Right cardiac atrium (tissue), 5 donors: Measurements from ENCODE around the gene GRM5. TPM values are rescaled to one million over a fixed set of nuclear protein-coding genes. Genes with fewer than 3 reads are reported as not detected.
A peak's percentile ranks its signal among the peaks of the same experiment; 100 is the strongest.

Source experiments
- ATAC-seq, 2 donors: fragments of 200-7000 bp; cut with Tn5 transposase; one replicate each; pipeline versions ENCODE4 v1.8.0 to v1.9.1; 2020; ENCODE audit warnings: moderate library complexity in 2 of 2, mild to moderate bottlenecking in 1 of 2
- DNase-seq, 3 donors: peaks; one replicate each; pipeline ENCODE4 v3.0.0-alpha.2; 2020
- H3K27ac ChIP-seq: one replicate; pipeline ENCODE4 v1.5.1; 2013; ENCODE audit warnings: mild to moderate bottlenecking, low read length, control low read depth, moderate library complexity
- H3K27me3 ChIP-seq: one replicate; pipeline ENCODE4 v1.6.1; 2013; ENCODE audit not compliant: control insufficient read depth, insufficient read depth
- H3K4me1 ChIP-seq: one replicate; pipeline ENCODE4 v1.6.1; 2013; ENCODE audit warnings: low read length; ENCODE audit not compliant: control insufficient read depth, insufficient read depth
- H3K4me3 ChIP-seq: one replicate; pipeline ENCODE4 v1.5.1; 2013; ENCODE audit warnings: low read length, control low read depth
- H3K9me3 ChIP-seq: one replicate; pipeline ENCODE4 v1.6.1; 2013; ENCODE audit warnings: low read length; ENCODE audit not compliant: control insufficient read depth
- WGBS: extraction: QIAGEN DNeasy Blood & Tissue Kit; methylation state at CpG from one replicate; pipeline ENCODE4 v1.1.7; 2013; 5-methylcytosine and 5-hydroxymethylcytosine counted together
- intact Hi-C, 4 donors: fragments of 100-400 bp; cut with DNase I; formaldehyde crosslinking; loops; one replicate each; pipeline versions ENCODE4 v1.11.0 to v1.14.0; 2022 to 2023
- polyA plus RNA-seq: library from polyadenylated mRNA; stranded (reverse); fragments of 200-250 nt; gene quantifications from one replicate; pipeline ENCODE4 v1.2.3, GENCODE V29; 2013
- total RNA-seq, 4 donors: library from RNA; stranded (reverse); fragmentation: NEBNext Ultra II Directional; extraction: Animal tissue kit (Norgen Biotek cat#: 25700); gene quantifications; one replicate each; pipeline ENCODE4 v1.2.1, GENCODE V29; 2021
- donor health status: healthy with polysubstance abuse.
- donor health status: DM: no; HTN: yes; CAD: no.
- donor health status: DM: no; HTN: no; CAD: no.
- donor health status: DM: no; HTN: yes; CAD: no; lungs with severe emphysema.
- donor health status: DM: yes; HTN: yes; CAD: no.

Gene GRM5
- total and polyA plus RNA-seq, 5 donors, result 0.02 to 0.45 TPM; not detected in 3

DNA sequence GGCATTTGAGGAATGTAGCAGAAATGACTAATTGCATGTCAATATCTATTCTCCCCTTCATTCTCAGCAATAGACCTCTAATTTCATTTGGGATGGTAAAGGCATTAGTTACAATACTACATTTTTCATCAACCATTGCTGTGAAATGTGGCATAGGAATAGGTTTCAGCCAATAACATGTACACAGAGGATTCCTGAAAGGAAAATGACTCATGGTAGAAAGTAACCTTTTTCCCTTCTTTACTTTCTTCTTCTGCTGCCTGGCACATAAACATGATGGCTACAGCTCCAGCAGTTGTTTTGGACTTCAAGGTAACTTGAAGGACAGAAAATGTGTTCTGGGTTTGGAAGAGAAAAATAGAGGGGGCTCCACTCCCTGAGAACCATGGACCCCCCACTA, 496.4 kb downstream of the GRM5 start:
- H3K4me3 ChIP-seq, result no peak overlapping the region
- no peak overlapping the region for H3K27ac ChIP-seq
- H3K27me3 ChIP-seq, result no peaks in the 10 kb centered on the region
- no peak for ATAC-seq
- no peaks in the 10 kb centered on the region for H3K9me3 ChIP-seq
- DNase-seq, result no peak
- intact Hi-C loops, result no loop called here
- no peaks in the 10 kb centered on the region for H3K4me1 ChIP-seq

DNA sequence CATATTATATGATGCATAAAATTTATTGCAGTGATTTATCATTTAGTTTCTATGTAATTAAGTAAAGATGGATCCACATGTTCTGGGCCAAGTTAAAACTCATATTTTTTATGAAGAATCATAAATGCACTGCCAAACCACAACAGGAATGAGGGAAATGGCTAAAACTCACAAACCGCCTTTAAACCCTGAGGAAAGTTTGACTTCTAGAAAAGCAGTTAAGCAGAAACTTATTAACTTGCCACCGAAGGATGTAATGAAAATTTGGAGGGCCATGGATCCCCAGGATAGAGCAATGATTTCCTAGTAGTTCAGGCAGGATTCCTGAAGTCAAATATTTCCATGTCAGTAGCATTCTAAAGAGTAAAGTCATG, 510.0 kb downstream of the GRM5 start:
- Histone ChIP-seq H3K9me3 (no peaks in the 10 kb centered on the region), H3K27ac (no peak overlapping the region), H3K27me3 (no peaks in the 10 kb centered on the region), H3K4me3 (no peak overlapping the region), H3K4me1 (no peaks in the 10 kb centered on the region)
- ATAC-seq (no peak), DNase-seq (no peak)
- 79% methylated on average over 2 of the region's 2 CpGs for WGBS
- intact Hi-C loops, result no loop called here

DNA sequence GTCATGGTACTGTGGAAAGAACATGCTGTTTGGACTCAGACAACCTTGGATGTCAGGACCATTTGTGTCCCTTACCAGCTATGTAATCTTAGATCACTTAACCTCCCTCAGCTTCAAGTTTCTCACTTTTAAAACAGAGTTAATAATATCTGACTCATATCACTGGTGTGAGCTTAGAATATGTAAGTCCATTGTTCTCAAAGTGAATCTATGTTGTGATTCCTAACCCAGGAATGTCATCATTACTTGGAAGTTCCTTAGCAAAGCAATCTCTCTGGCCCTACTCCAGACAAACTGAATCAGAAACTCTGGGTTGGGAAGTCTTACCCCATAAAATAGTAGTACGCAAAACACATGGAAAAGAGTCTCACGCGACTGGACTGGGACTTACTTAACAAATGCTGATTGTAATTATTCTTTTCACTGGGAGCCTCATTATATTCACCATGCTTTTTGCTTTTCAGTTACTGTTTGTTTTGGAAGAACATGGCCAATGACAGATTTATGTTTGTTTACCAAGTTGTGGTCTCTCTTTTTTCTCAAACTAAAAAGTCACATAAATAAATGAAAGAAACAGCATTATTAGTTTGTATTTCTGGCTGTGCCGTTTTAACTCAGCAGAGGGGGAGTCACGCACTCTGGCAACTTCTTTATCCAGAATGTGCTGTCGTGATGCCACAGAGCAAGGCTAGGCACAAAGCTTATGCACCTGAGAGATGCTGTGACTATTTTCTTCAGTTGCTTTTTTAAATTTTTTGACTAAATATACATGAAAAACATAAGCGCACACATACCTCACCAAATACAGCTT, 510.6 kb downstream of the GRM5 start:
- intact Hi-C loops, result no loop called here
- Histone ChIP-seq H3K9me3 (no peaks in the 10 kb centered on the region), H3K4me3 (no peak overlapping the region), H3K27ac (no peak overlapping the region), H3K4me1 (no peaks in the 10 kb centered on the region), H3K27me3 (no peaks in the 10 kb centered on the region)
- 55% methylated on average over 7 of the region's 7 CpGs for WGBS
- DNase-seq, result no peak
- peak; percentile 71 to 86 for ATAC-seq

DNA sequence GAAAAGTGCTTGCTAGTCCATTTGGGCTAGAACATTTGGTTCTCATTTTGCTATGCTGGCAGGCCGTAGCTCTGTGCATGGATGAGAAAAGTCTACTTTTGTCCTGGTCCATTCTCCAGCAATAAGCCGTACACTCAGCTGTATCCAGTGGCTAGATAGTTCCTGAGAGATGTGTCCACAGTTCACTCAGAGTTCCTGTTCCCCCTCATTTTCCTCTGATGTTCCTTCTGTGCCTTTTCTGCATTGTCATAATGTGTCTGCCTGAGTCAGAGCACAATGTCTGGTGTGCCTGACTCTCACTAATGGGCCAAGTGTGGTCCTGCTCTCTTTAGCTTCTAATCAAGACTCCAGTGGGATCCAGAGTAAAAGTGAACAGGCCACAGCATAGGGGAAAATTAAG, 512.6 kb downstream of the GRM5 start:
- no peak for DNase-seq
- Histone ChIP-seq H3K27ac (no peak overlapping the region), H3K4me3 (no peak overlapping the region), H3K4me1 (no peaks in the 10 kb centered on the region), H3K27me3 (no peaks in the 10 kb centered on the region), H3K9me3 (no peaks in the 10 kb centered on the region)
- ATAC-seq, result no peak
- WGBS, result 69% methylated on average over 2 of the region's 2 CpGs
- intact Hi-C loops, result no loop called here

DNA sequence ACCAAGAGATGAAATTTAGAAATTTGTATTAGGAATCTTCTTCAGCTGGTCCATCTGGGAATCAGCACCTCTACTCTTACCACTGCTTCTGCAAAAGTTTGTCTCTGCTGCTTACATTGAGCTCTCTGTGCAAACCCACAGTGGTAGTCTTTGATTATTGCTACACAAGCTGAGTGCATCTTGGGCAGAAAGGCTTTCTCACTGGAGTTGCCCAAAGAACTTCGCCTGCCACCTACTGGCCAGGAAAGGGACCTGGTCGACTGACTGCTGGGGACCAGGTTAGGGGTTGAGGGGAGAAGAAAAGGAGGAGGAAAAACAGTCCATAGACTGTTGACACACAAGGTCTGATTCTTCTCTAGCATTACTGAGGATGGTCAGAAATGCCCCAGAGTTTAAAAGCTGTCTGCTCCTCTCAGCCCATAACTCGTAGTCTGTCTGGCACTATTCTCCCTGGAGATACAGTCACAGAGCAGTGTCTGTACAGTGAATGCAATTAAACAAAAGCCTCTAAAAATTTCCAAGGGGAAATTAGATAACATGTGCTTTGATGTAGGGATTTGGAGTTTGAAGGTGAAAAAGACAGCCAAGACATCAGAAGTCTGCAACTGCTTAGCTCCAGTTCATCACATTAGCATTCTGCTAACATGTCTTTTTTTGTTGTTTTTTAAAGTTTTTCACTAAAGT, 513.3 kb downstream of the GRM5 start:
- 37% methylated on average over 3 of the region's 3 CpGs for WGBS
- Histone ChIP-seq H3K4me1 (no peaks in the 10 kb centered on the region), H3K4me3 (no peak overlapping the region), H3K9me3 (no peaks in the 10 kb centered on the region), H3K27me3 (no peaks in the 10 kb centered on the region), H3K27ac (no peak overlapping the region)
- intact Hi-C loops, result no loop called here
- ATAC-seq (peak in 1 of 2 donors; percentile 37), DNase-seq (peak in 1 of 3 donors; percentile 58)

DNA sequence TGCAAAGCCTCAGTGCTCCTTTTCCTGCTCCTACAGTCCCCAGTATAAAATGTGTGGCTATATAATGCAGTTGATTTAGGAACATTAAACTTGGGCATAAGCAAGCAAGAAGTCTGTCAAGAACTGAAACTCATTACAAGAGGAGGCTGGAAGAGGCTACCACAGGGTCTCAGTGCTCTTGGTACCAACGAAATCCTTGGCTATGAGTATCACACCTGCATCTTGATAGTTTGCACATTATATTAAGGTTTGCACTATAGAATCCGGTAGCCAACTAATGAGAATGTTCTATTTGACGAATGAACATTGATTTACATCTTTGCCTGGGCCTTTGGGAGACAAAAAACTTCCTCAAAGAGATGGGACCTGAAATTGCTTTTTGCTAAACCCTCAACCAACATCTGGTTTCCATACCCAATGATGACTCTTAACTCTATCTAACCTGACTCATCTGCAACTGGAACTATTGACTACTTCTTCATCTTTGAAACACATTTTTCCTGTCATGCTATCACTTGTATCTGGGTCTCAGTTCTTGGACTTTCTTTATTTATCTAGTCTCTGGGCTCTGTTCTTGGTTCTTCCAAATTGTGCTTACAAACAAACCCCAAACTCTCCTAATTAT, 521.0 kb downstream of the GRM5 start:
- H3K9me3 ChIP-seq, result no peaks in the 10 kb centered on the region
- DNase-seq (no peak), ATAC-seq (no peak)
- intact Hi-C loops, result loop anchor here in 2 of 4 donors (5.0 to 10.0 kb wide), 2 partner anchors 312 to 1190 kb away; no protein-coding TSS in a partner anchor
- H3K4me3 ChIP-seq, result no peak overlapping the region
- H3K27me3 ChIP-seq, result no peaks in the 10 kb centered on the region
- no peaks in the 10 kb centered on the region for H3K4me1 ChIP-seq
- 70% methylated on average over 3 of the region's 3 CpGs for WGBS
- no peak overlapping the region for H3K27ac ChIP-seq

DNA sequence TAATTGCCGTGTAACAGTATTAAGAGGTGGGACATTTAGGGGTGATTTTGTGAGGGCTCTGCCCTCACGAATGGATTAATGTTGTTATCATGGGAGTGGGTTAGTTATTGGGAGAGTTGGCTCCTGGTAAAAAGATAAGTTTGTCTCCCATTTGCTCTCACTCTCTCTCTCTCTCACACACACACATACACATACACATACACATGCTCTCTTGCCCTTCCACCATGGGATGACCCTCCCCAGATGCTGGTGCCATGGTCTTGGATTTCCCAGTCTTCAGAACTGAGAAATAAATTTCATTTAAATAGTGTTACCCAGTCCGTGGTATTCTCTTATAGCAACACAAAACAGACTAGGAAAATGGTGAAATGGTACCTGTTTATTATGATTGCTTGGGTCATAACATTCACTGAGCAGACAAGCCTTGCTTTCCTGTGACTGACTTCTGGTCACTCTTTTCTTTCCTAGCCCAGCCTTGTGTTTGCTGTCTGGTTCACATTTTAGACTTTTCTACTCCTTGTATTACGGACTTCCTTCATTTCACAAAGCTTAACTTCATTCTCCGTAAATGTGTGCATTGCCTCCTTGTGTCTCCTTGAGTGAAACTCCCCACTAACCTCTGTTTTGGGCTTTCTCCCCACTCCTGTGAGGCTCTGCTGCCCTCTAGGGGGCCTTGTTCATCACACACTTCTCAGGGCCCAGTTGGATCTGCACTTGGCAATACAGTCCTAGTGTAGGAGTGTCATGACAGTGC, 521.7 kb downstream of the GRM5 start:
- peak; percentile 98 to 99 for ATAC-seq
- no peaks in the 10 kb centered on the region for H3K4me1 ChIP-seq
- DNase-seq, result peak; percentile 76 to 88 (median 86)
- WGBS, result 50% methylated on average over 5 of the region's 5 CpGs
- no peaks in the 10 kb centered on the region for H3K9me3 ChIP-seq
- no peak overlapping the region for H3K4me3 ChIP-seq
- intact Hi-C loops, result loop anchor here in 2 of 4 donors (5.0 to 10.0 kb wide), 2 partner anchors 312 to 1189 kb away; no protein-coding TSS in a partner anchor
- H3K27me3 ChIP-seq, result no peaks in the 10 kb centered on the region
- no peak overlapping the region for H3K27ac ChIP-seq

DNA sequence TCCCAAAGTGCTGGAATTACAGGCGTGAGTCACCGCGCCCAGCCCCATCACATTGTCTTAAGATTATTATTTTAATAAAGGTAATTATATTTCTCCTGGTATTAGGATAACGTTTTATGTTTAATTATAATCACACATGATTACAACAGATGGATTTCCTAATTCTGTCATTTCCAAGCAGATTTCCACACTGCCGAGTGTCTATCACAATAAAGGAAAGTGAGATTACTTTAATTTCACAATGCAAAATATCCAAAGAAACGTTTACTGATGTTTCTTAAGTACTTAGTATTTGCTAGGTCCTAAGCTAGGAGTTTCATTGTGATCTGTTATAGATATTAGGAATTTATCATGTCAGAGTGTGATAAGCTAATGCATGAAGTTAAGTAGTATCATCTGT, 524.8 kb downstream of the GRM5 start:
- intact Hi-C loops, result loop anchor here in 2 of 4 donors (5.0 to 10.0 kb wide), 2 partner anchors 309 to 1186 kb away; no protein-coding TSS in a partner anchor
- DNase-seq (no peak), ATAC-seq (no peak)
- 76% methylated on average over 6 of the region's 6 CpGs for WGBS
- Histone ChIP-seq H3K4me1 (no peaks in the 10 kb centered on the region), H3K27ac (no peak overlapping the region), H3K27me3 (no peaks in the 10 kb centered on the region), H3K4me3 (no peak overlapping the region), H3K9me3 (no peaks in the 10 kb centered on the region)

DNA sequence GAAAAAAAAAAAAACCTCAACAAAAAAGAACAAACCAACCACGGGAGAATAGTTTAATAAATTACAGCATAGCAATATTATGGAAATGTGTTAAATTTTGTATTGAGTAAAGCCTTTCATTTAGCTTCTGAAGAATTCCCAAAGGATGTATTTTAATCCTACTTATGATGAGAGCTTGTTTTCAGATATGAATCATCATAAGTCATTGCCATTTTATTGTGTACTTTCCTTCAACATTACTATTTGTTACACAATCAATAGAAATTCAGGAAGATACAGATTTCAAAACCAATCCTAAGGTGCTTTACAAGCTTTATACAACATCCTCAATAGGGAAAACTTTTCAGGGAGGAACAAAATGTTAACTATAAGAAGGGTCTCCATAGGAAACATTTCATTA, 527.7 kb downstream of the GRM5 start:
- no peaks in the 10 kb centered on the region for H3K27me3 ChIP-seq
- no peak for DNase-seq
- intact Hi-C loops, result no loop called here
- no peak overlapping the region for H3K4me3 ChIP-seq
- 64% methylated on average over 1 of the region's 1 CpG for WGBS
- no peaks in the 10 kb centered on the region for H3K9me3 ChIP-seq
- ATAC-seq, result no peak
- H3K4me1 ChIP-seq, result no peaks in the 10 kb centered on the region
- no peak overlapping the region for H3K27ac ChIP-seq

DNA sequence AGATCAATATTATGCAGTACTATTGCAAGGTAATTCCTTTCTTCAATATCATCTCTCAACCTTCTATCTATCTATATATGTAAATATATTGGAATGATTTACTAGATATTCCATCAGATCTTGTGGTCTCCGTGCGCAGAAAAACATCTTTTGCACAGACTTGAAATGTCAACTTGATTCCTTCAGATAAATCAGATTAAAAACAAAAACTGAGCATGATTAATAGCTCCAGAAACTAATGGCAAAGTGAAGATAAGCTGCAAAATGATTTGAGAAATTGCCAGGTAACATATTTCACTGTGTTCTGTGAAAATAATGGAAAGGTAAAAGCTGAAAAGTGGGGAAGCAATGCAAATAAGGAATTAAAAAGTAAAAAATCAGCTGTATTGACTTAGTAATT, 528.2 kb downstream of the GRM5 start:
- no peak for ATAC-seq
- H3K27me3 ChIP-seq, result no peaks in the 10 kb centered on the region
- no peak overlapping the region for H3K4me3 ChIP-seq
- intact Hi-C loops, result no loop called here
- H3K4me1 ChIP-seq, result no peaks in the 10 kb centered on the region
- no peak overlapping the region for H3K27ac ChIP-seq
- H3K9me3 ChIP-seq, result no peaks in the 10 kb centered on the region
- DNase-seq, result no peak
- 68% methylated on average over 2 of the region's 2 CpGs for WGBS
